Heart left ventricle (tissue), 16 donors: Measurements from ENCODE around the gene PTPRN2. TPM values are rescaled to one million over a fixed set of nuclear protein-coding genes. Genes with fewer than 3 reads are reported as not detected.

Experiments
- ATAC-seq, 4 donors: fragments of 200-7000 bp; cut with Tn5 transposase; one replicate each; pipeline ENCODE4 v1.9.1; 2020 to 2022; ENCODE audit warnings: moderate library complexity in 4 of 4, mild to moderate bottlenecking in 3 of 4, moderate number of reproducible peaks in 1 of 4
- DNase-seq, 5 donors: peaks; one replicate each; pipeline ENCODE4 v3.0.0-alpha.2; 2020
- H3K27ac ChIP-seq, 12 donors: fragments of 200-600 bp; sonication (generic) in 4 of 12; one replicate each; pipeline versions ENCODE4 v1.5.0 to v1.8.0; 2016 to 2022; ENCODE audit warnings: mild to moderate bottlenecking in 2 of 12
- H3K27me3 ChIP-seq, 9 donors: fragments of 200-600 bp; sonication (generic) in 2 of 9; one replicate each; pipeline versions ENCODE4 v1.5.1 to v1.8.0; 2016 to 2022; ENCODE audit warnings: mild to moderate bottlenecking in 3 of 9
- H3K36me3 ChIP-seq, 9 donors: fragments of 200-600 bp; sonication (generic) in 2 of 9; one replicate each; pipeline versions ENCODE4 v1.5.0 to v1.8.0; 2018 to 2022; ENCODE audit warnings: mild to moderate bottlenecking in 2 of 9
- H3K4me1 ChIP-seq, 12 donors: fragments of 200-600 bp; sonication (generic) in 4 of 12; one replicate each; pipeline versions ENCODE4 v1.5.0 to v1.8.0; 2016 to 2022; ENCODE audit warnings: mild to moderate bottlenecking in 3 of 12
- H3K4me3 ChIP-seq, 12 donors: fragments of 200-600 bp; sonication (generic) in 4 of 12; one replicate each; pipeline versions ENCODE4 v1.5.0 to v1.8.0; 2017 to 2022; ENCODE audit warnings: mild to moderate bottlenecking in 9 of 12, moderate library complexity in 4 of 12
- H3K9me3 ChIP-seq, 12 donors: fragments of 200-600 bp; sonication (generic) in 4 of 12; one replicate each; pipeline versions ENCODE4 v1.5.0 to v1.8.0; 2016 to 2022; ENCODE audit warnings: mild to moderate bottlenecking in 1 of 12
- CTCF ChIP-seq, 12 donors: fragments of 200-600 bp; sonication (generic) in 4 of 12; IDR thresholded peaks; one replicate each; pipeline versions ENCODE4 v1.5.0 to v1.8.0; 2018 to 2022; ENCODE audit warnings: antibody characterized with exemption in 12 of 12, mild to moderate bottlenecking in 5 of 12
- POLR2A ChIP-seq, 2 donors: fragments of 450-650 bp; IDR thresholded peaks; one replicate each; pipeline ENCODE4 v1.6.1; 2017; ENCODE audit warnings: antibody characterized with exemption in 2 of 2, mild to moderate bottlenecking in 2 of 2, moderate library complexity in 2 of 2
- WGBS, 4 donors: extraction: QIAGEN DNeasy Blood & Tissue Kit in 2 of 4; methylation state at CpG; one replicate each; pipeline versions ENCODE4 v1.1.5 to v1.1.7; 2013 to 2018; 5-methylcytosine and 5-hydroxymethylcytosine counted together
- intact Hi-C, 10 donors: fragments of 100-400 bp; cut with DNase I; formaldehyde crosslinking; loops; one replicate each; pipeline versions ENCODE4 v1.11.1 to v1.14.2; 2022
- polyA plus RNA-seq, 2 donors: library from polyadenylated mRNA; stranded (reverse); fragments of 200-250 nt; gene quantifications; one replicate each; pipeline ENCODE4 v1.2.3, GENCODE V29; 2013
- total RNA-seq, 9 donors: library from RNA; depleted of rRNA in 2 of 9; stranded (reverse); fragments of >200 nt in 2 of 9; fragmentation: NEBNext Ultra II Directional in 3 of 9; extraction: Animal tissue kit (Norgen Biotek cat#: 25700) in 3 of 9; gene quantifications; one replicate each; pipeline versions ENCODE4 v1.1.0 to v1.2.4, GENCODE V29; 2016 to 2023
- donor health status: ischemic (EF 13 %, LVEDD 7.1; RV severe dilation, severe dysfunction).
- donor health status: healthy with polysubstance abuse.
- donor health status: DM: no; HTN: yes; CAD: no.
- donor health status: DM: no; HTN: no; CAD: no.
- donor health status: ischemic (EF 25% LVEDD 6.9; RV normal size, moderate dysfunction).
- donor health status: ischemic (EF 25% LVEDD 5.7; RV mildly dilated, moderate dysfunction).
- donor health status: healthy.
- donor health status: DM: yes; HTN: yes; CAD: no.
- donor health status: ischemic (EF 35%, LVEDD 5.7; RV mildly dilated, moderate dysfunction).
- donor health status: nonischemic (EF 11% LVEDD 7.7; RV severe dilation, severe dysfunction).
- donor health status: DM: yes; HTN: yes; CAD: no.
- donor health status: PGD.
- donor health status: ischemic (EF 29% LVEDD 5.4; RV normal size, mild dysfunction).
- donor health status: nonischemic (EF 23%, LVEDD 6.1; RV moderate dilation, normal function).

The PTPRN2 gene
- total and polyA plus RNA-seq, 11 donors, result 0.61 to 2.3 (median 1.3) TPM

- intact Hi-C loops, result no loop called here
- ATAC-seq (no peak), DNase-seq (no peak)
- peaks cover 7 to 28% (median 13%) of the 10 kb centered on the region in 12 donors for H3K4me1 ChIP-seq
- H3K4me3 ChIP-seq, result no peak overlapping the region
- TF ChIP-seq CTCF (IDR thresholded peaks at IDR 0.05) (no peak), POLR2A (IDR thresholded peaks at IDR 0.05) (no peak)
- H3K9me3 ChIP-seq, result peaks cover 0 to 9% (median 0%) of the 10 kb centered on the region in 12 donors
- H3K27me3 ChIP-seq, result peaks cover 7 to 28% (median 18%) of the 10 kb centered on the region in 9 donors
- no peaks in the 10 kb centered on the region for H3K36me3 ChIP-seq
- H3K27ac ChIP-seq, result no peak overlapping the region
- WGBS, 4 donors, result 86 to 90% (median 89%) methylated on average over 12 of the region's 12 CpGs
Observed at GRCh38 chr7:158590181-158590530, 2.5 kb upstream of the PTPRN2 start.

GRCh38 chr7:158589653-158590052, 2.0 kb upstream of the PTPRN2 start:
- peaks cover 0 to 9% (median 0%) of the 10 kb centered on the region in 12 donors for H3K9me3 ChIP-seq
- 41 to 52% (median 49%) methylated on average over 1 of the region's 1 CpG for WGBS, 4 donors
- intact Hi-C loops, result no loop called here
- H3K27ac ChIP-seq, result no peak overlapping the region
- peaks cover 12 to 33% (median 23%) of the 10 kb centered on the region in 9 donors for H3K27me3 ChIP-seq
- H3K4me3 ChIP-seq, result no peak overlapping the region
- TF ChIP-seq CTCF (IDR thresholded peaks at IDR 0.05) (no peak), POLR2A (IDR thresholded peaks at IDR 0.05) (no peak)
- H3K4me1 ChIP-seq, result peaks cover 7 to 28% (median 13%) of the 10 kb centered on the region in 12 donors
- no peaks in the 10 kb centered on the region for H3K36me3 ChIP-seq
- ATAC-seq (no peak), DNase-seq (no peak)

- Histone ChIP-seq H3K27me3 (peaks cover 12 to 40% (median 30%) of the 10 kb centered on the region in 9 donors), H3K27ac (no peak overlapping the region), H3K4me1 (peaks cover 7 to 28% (median 13%) of the 10 kb centered on the region in 12 donors), H3K4me3 (no peak overlapping the region), H3K9me3 (peaks cover 0 to 9% (median 0%) of the 10 kb centered on the region in 12 donors), H3K36me3 (no peaks in the 10 kb centered on the region)
- ATAC-seq (no peak), DNase-seq (no peak)
- WGBS, 4 donors, result 41 to 70% (median 45%) methylated on average over 12 to 16 of the region's 16 CpGs
- TF ChIP-seq POLR2A (IDR thresholded peaks at IDR 0.05) (no peak), CTCF (IDR thresholded peaks at IDR 0.05) (no peak)
- intact Hi-C loops, result no loop called here
Observed at GRCh38 chr7:158588878-158589442, 1.3 kb upstream of the PTPRN2 start.

GRCh38 chr7:158588085-158588877, 658 bp upstream of the PTPRN2 start:
- 9 to 45% (median 14%) methylated on average over 12 to 63 of the region's 63 CpGs for WGBS, 4 donors
- Histone ChIP-seq H3K36me3 (no peaks in the 10 kb centered on the region), H3K27ac (no peak overlapping the region), H3K4me3 (peak overlapping the region in 9 of 12 donors; percentile 30 to 56 (median 38)), H3K4me1 (peaks cover 7 to 28% (median 13%) of the 10 kb centered on the region in 12 donors), H3K27me3 (peaks cover 18 to 45% (median 36%) of the 10 kb centered on the region in 9 donors), H3K9me3 (peaks cover 0 to 7% (median 0%) of the 10 kb centered on the region in 12 donors)
- ATAC-seq (peak in 3 of 4 donors; percentile 16 to 35 (median 23)), DNase-seq (no peak)
- intact Hi-C loops, result no loop called here
- TF ChIP-seq CTCF (IDR thresholded peaks at IDR 0.05) (no peak), POLR2A (IDR thresholded peaks at IDR 0.05) (no peak)
